Activated T-cell treated with anti-CD3 and anti-CD28 coated beads for 24 hours (primary cell): ENCODE results near the gene KRT86.

Experiments used
- DNase-seq: peaks from one replicate; pipeline ENCODE4 v3.0.0-alpha.2; 2020; ENCODE audit warnings: low read depth

Gene KRT86

DNA sequence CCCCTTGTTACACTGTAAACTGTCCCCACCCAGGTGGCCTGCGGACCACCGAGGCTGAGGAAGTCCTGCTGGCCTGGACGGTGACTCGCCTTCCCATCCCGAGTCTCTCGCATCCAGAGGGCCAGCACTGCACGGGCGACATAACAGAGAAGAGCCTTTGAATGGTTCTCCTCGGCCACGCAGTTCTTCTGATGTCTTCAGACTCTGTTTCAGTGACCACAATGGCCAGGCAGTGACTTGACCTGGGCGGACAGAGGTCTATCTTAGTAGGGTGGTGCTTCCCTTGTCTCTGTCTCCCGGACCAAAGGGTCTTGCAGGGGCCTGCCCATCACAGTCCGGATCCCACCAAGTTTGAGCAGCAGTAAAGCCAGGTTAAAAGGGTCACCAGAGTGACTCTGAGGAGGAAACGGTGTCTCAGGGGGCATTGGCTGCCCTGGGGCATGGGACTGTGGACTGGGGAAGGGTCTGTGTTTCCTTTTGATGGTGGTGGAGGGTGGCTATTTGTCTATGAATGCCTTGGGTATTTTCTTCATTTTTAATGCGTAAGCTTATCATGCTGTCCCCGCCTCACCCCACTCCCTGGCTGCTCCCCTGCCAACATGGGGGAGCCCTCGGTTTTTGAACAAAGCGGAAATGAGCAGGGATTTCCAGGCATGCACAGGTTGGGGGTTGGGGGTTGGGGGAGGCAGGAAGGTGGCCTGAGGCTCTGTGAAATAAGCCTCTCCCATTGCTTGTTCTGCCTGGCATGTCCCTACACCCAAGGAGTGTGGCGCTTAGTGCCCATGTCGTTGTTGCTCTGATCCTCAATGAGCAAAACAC, 82.5 kb downstream of the KRT86 start:
- no peak for DNase-seq
